ENCODE measurements around the gene WIPF1.

The WIPF1 gene

GRCh38 chr2:174573621-174574081, 24.0 kb downstream of the WIPF1 start:
- Mint-ChIP-seq H3K27ac (no peak overlapping the region), H3K4me3 (no peak overlapping the region), H3K4me1 (peaks cover 6% of the 10 kb centered on the region), H3K36me3 (ENCODE audit: low read depth) (peaks cover 54% of the 10 kb centered on the region), H3K9me3 (no peaks in the 10 kb centered on the region), H3K27me3 (ENCODE audit: low read depth, poor library complexity) (no peaks in the 10 kb centered on the region)
- TF ChIP-seq, protein P1, sequence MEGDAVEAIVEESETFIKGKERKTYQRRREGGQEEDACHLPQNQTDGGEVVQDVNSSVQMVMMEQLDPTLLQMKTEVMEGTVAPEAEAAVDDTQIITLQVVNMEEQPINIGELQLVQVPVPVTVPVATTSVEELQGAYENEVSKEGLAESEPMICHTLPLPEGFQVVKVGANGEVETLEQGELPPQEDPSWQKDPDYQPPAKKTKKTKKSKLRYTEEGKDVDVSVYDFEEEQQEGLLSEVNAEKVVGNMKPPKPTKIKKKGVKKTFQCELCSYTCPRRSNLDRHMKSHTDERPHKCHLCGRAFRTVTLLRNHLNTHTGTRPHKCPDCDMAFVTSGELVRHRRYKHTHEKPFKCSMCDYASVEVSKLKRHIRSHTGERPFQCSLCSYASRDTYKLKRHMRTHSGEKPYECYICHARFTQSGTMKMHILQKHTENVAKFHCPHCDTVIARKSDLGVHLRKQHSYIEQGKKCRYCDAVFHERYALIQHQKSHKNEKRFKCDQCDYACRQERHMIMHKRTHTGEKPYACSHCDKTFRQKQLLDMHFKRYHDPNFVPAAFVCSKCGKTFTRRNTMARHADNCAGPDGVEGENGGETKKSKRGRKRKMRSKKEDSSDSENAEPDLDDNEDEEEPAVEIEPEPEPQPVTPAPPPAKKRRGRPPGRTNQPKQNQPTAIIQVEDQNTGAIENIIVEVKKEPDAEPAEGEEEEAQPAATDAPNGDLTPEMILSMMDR (IDR thresholded peaks at IDR 0.05), result no peak
- no peak for DNase-seq

DNA sequence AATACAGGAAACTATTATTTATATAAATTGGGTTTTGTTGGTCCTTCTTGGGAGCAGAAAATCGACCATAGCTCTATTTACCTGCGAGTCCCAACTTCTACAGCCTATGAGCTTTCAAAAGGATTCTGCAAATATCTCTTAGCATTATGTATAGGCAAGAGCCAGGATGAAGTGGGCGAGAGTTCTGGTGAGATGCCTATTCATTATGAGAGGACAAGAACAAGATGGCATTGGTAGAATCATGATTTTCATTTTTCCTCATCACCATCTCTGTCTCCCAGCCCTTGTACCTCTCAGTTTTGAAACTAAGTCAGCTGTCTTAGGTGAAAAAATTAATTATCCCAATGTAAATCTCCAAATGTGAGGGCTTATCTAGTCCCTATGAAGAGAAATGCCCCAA, 25.0 kb downstream of the WIPF1 start:
- Mint-ChIP-seq H3K4me1 (peaks cover 6% of the 10 kb centered on the region), H3K36me3 (ENCODE audit: low read depth) (peaks cover 60% of the 10 kb centered on the region), H3K27ac (no peak overlapping the region), H3K4me3 (no peak overlapping the region), H3K27me3 (ENCODE audit: low read depth, poor library complexity) (no peaks in the 10 kb centered on the region), H3K9me3 (no peaks in the 10 kb centered on the region)
- TF ChIP-seq, protein P1 (IDR thresholded peaks at IDR 0.05), result no peak
- no peak for DNase-seq

- Mint-ChIP-seq H3K4me1 (peaks cover 6% of the 10 kb centered on the region), H3K4me3 (no peak overlapping the region), H3K9me3 (no peaks in the 10 kb centered on the region), H3K36me3 (ENCODE audit: low read depth) (peaks cover 67% of the 10 kb centered on the region), H3K27me3 (ENCODE audit: low read depth, poor library complexity) (no peaks in the 10 kb centered on the region), H3K27ac (peak overlapping the region; percentile 17)
- TF ChIP-seq, protein P1 (IDR thresholded peaks at IDR 0.05), result no peak
- DNase-seq, result no peak
These were observed 25.8 kb downstream of the WIPF1 start for GRCh38 chr2:174571669-174572323.

GRCh38 chr2:174570318-174570958, 27.2 kb downstream of the WIPF1 start:
- Mint-ChIP-seq H3K9me3 (no peaks in the 10 kb centered on the region), H3K27ac (no peak overlapping the region), H3K27me3 (ENCODE audit: low read depth, poor library complexity) (no peaks in the 10 kb centered on the region), H3K36me3 (ENCODE audit: low read depth) (peaks cover 71% of the 10 kb centered on the region), H3K4me3 (no peak overlapping the region), H3K4me1 (peaks cover 6% of the 10 kb centered on the region)
- no peak for DNase-seq
- TF ChIP-seq, protein P1 (IDR thresholded peaks at IDR 0.05), result no peak

GRCh38 chr2:174569678-174570077, 27.9 kb downstream of the WIPF1 start:
- no peak for DNase-seq
- TF ChIP-seq, protein P1 (IDR thresholded peaks at IDR 0.05), result no peak
- Mint-ChIP-seq H3K27me3 (ENCODE audit: low read depth, poor library complexity) (peaks cover 2% of the 10 kb centered on the region), H3K9me3 (no peaks in the 10 kb centered on the region), H3K27ac (no peak overlapping the region), H3K4me1 (peaks cover 6% of the 10 kb centered on the region), H3K36me3 (ENCODE audit: low read depth) (peaks cover 67% of the 10 kb centered on the region), H3K4me3 (no peak overlapping the region)

DNA sequence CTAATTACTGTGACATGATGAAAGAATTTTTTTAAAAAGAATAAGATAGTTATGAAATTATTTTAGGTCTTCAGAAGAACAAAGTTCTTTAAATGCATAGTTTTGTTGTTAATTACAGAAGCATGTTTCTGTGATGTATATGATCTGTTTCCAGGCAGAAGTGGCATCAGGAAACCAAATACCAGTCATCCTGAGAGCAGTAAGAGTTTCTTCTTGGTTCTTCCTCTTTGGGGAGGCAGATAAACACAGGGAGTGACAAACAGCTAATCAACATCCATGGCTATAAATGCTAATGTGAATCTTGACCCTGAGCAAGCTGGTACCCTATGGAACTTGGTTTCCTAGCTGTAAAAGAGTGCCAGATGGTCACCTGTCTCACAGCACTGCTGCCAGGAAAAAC, 29.2 kb downstream of the WIPF1 start:
- Mint-ChIP-seq H3K4me1 (peaks cover 6% of the 10 kb centered on the region), H3K36me3 (ENCODE audit: low read depth) (peaks cover 54% of the 10 kb centered on the region), H3K27ac (no peak overlapping the region), H3K27me3 (ENCODE audit: low read depth, poor library complexity) (peaks cover 2% of the 10 kb centered on the region), H3K4me3 (no peak overlapping the region), H3K9me3 (no peaks in the 10 kb centered on the region)
- DNase-seq, result no peak
- TF ChIP-seq, protein P1 (IDR thresholded peaks at IDR 0.05), result no peak
